A549 (cell line): ENCODE data around the gene OTUD7B. TPM values are rescaled to one million over a fixed set of nuclear protein-coding genes. Genes with fewer than 3 reads are reported as not detected.

ENCODE experiments used
- ATAC-seq, 2 experiments: fragments of 200-7000 bp in 1 of 2; fragments of >200 bp in 1 of 2; cut with Nextera tagmentation in 1 of 2; cut with Tn5 transposase in 1 of 2; 3 replicates each; pipeline versions ENCODE4 v1.8.0 to v1.9.1; 2018 to 2020; ENCODE audit warnings: mild to moderate bottlenecking in 1 of 2, moderate library complexity in 1 of 2
- CTCF ChIA-PET: fragments of 300-600 bp; sonication (Branson Sonifier 250); formaldehyde crosslinking; extraction: SDS; loops from one replicate; lab custom pipeline; 2021; ENCODE audit warnings: antibody characterized with exemption, inconsistent platforms; lab: Yijun Ruan, JAX
- POLR2A ChIA-PET: fragments of 350-600 bp; formaldehyde crosslinking; extraction: SDS; loops from one replicate; lab custom pipeline; 2021; ENCODE audit warnings: antibody characterized with exemption, inconsistent platforms; lab: Yijun Ruan, JAX
- DNase-seq, 2 experiments: peaks; one replicate each; pipeline versions ENCODE4 v3.0.0 to v3.0.0-alpha.2; 2011 to 2016; ENCODE audit warnings: low read depth in 1 of 2, low spot score in 1 of 2
- FAIRE-seq: peaks from 2 replicates; lab custom pipeline; 2011; peaks lifted over from hg19 to GRCh38; lab: Jason Lieb, UNC
- H3K27ac ChIP-seq, 2 experiments: fragments of >200 bp; sonication (Bioruptor Twin); formaldehyde crosslinking; 3 replicates each; pipeline ENCODE4 v1.5.1; 2016 to 2017
- H3K4me1 ChIP-seq: fragments of >200 bp; sonication (Bioruptor Twin); formaldehyde crosslinking; 3 replicates; pipeline ENCODE4 v1.6.1; 2016
- H3K4me2 ChIP-seq: fragments of >200 bp; sonication (Bioruptor Twin); formaldehyde crosslinking; 3 replicates; pipeline ENCODE4 v1.6.1; 2016
- H3K4me3 ChIP-seq: fragments of >200 bp; sonication (Bioruptor Twin); formaldehyde crosslinking; 3 replicates; pipeline ENCODE4 v1.5.1; 2016
- H3K9me3 ChIP-seq: fragments of >200 bp; sonication (Bioruptor Twin); formaldehyde crosslinking; 3 replicates; pipeline ENCODE4 v1.6.1; 2016
- BCL3 ChIP-seq: fragments of >200 bp; sonication (Bioruptor Twin); formaldehyde crosslinking; IDR thresholded peaks from 3 replicates; pipeline ENCODE4 v1.6.1; 2016
- CBX2 ChIP-seq: fragments of 200-600 bp; sonication (generic); IDR thresholded peaks from 2 replicates; pipeline ENCODE4 v1.6.1; 2016; ENCODE audit warnings: low read depth, mild to moderate bottlenecking, borderline replicate concordance
- CBX8 ChIP-seq: fragments of 200-600 bp; sonication (generic); IDR thresholded peaks from 2 replicates; pipeline ENCODE4 v1.6.1; 2016
- CHD4 ChIP-seq: fragments of 200-600 bp; sonication (generic); IDR thresholded peaks from 2 replicates; pipeline ENCODE4 v1.6.1; 2016; ENCODE audit warnings: antibody characterized with exemption, mild to moderate bottlenecking, borderline replicate concordance
- FOSL2 ChIP-seq, 2 experiments: fragments of 450-650 bp in 1 of 2; fragments of >200 bp in 1 of 2; sonication (Bioruptor Twin) in 1 of 2; formaldehyde crosslinking; IDR thresholded peaks; 2 replicates each; pipeline versions ENCODE4 v1.5.0 to v1.6.1; 2016 to 2020; ENCODE audit warnings: mild to moderate bottlenecking in 1 of 2, moderate library complexity in 1 of 2
- GATA3 ChIP-seq: IDR thresholded peaks from 2 replicates; pipeline ENCODE4 v1.6.1; 2012; ENCODE audit warnings: borderline replicate concordance
- HDAC2 ChIP-seq: fragments of 200-600 bp; sonication (generic); IDR thresholded peaks from 2 replicates; pipeline ENCODE4 v1.6.1; 2016
- HOXB13 ChIP-seq: fragments of 250-450 bp; sonication (Bioruptor Pico); IDR thresholded peaks from 2 replicates; pipeline ENCODE4 v1.5.0; 2020; ENCODE audit warnings: low read depth, mild to moderate bottlenecking, moderate library complexity
- JUN ChIP-seq, 2 experiments: fragments of >200 bp; sonication (Bioruptor Twin); formaldehyde crosslinking; IDR thresholded peaks; 2 replicates in 1 of 2; 3 replicates in 1 of 2; pipeline ENCODE4 v1.6.1; 2016 to 2017
- JUNB ChIP-seq: fragments of >200 bp; sonication (Bioruptor Twin); formaldehyde crosslinking; IDR thresholded peaks from 2 replicates; pipeline ENCODE4 v1.6.1; 2016
- MYC ChIP-seq: IDR thresholded peaks from 2 replicates; pipeline ENCODE4 v1.6.1; 2012; ENCODE audit warnings: mild to moderate bottlenecking, inconsistent platforms, low read length, improper control_type of control experiment, borderline replicate concordance
- NR3C1 ChIP-seq: fragments of >200 bp; sonication (Bioruptor Twin); formaldehyde crosslinking; IDR thresholded peaks from 3 replicates; pipeline ENCODE4 v1.6.1; 2017
- RAD21 ChIP-seq, 2 experiments: fragments of >200 bp in 1 of 2; sonication (Bioruptor Twin) in 1 of 2; formaldehyde crosslinking in 1 of 2; IDR thresholded peaks in 1 of 2; conservative IDR thresholded peaks in 1 of 2; 2 replicates in 1 of 2; 3 replicates in 1 of 2; pipeline ENCODE4 v1.6.1; 2012 to 2018; ENCODE audit warnings: inconsistent platforms in 1 of 2
- RARB ChIP-seq: fragments of 250-450 bp; sonication (Bioruptor Pico); IDR thresholded peaks from 2 replicates; pipeline ENCODE4 v1.8.0; 2021; ENCODE audit warnings: mild to moderate bottlenecking, moderate library complexity
- RFX5 ChIP-seq: fragments of 450-650 bp; IDR thresholded peaks from 2 replicates; pipeline ENCODE4 v1.7.1; 2014; ENCODE audit warnings: antibody characterized with exemption, mild to moderate bottlenecking, moderate library complexity
- RNF2 ChIP-seq: fragments of 200-600 bp; sonication (generic); IDR thresholded peaks from 2 replicates; pipeline ENCODE4 v1.6.1; 2016; ENCODE audit warnings: low read depth, mild to moderate bottlenecking, antibody characterized with exemption, moderate library complexity, borderline replicate concordance
- SREBF2 ChIP-seq: fragments of 450-650 bp; IDR thresholded peaks from 2 replicates; pipeline ENCODE4 v1.6.1; 2014; ENCODE audit warnings: mild to moderate bottlenecking, moderate library complexity
- TP53 ChIP-seq: fragments of 250-450 bp; sonication (Bioruptor Pico); IDR thresholded peaks from 2 replicates; pipeline ENCODE4 v1.5.0; 2021; ENCODE audit warnings: mild to moderate bottlenecking, moderate library complexity
- ZC3H11A ChIP-seq: fragments of 450-650 bp; IDR thresholded peaks from 2 replicates; pipeline ENCODE4 v1.6.1; 2014; ENCODE audit warnings: antibody characterized with exemption, mild to moderate bottlenecking
- ZNF302 ChIP-seq: fragments of 250-450 bp; sonication (Bioruptor Pico); IDR thresholded peaks from 2 replicates; pipeline ENCODE4 v1.9.0; 2021; ENCODE audit warnings: inconsistent platforms, mild to moderate bottlenecking, moderate library complexity
- WGBS: methylation state at CpG from one replicate; pipeline ENCODE4 v1.1.6; 2017; ENCODE audit errors: missing lambda C conversion rate; 5-methylcytosine and 5-hydroxymethylcytosine counted together
- polyA plus RNA-seq, 4 experiments: library from polyadenylated mRNA; depleted of rRNA in 3 of 4; stranded (reverse); fragments of >200 nt; fragmentation: RNase III in 1 of 4; extraction: RNeasy Plus Mini Kit Qiagen cat#74134 plus additional on column Dnase treatment in 1 of 4; gene quantifications; 2 replicates in 3 of 4; 3 replicates in 1 of 4; pipeline ENCODE4 v1.2.3, GENCODE V29; 2011 to 2017
- TF ChIP-seq, protein P1 (sequence below): IDR thresholded peaks from 2 replicates; pipeline ENCODE4 v1.6.1; 2012
- TF ChIP-seq, protein P2 (sequence below): IDR thresholded peaks from 2 replicates; pipeline ENCODE4 v1.6.1; 2012; ENCODE audit warnings: low read depth, borderline replicate concordance
- TF ChIP-seq, protein P3 (sequence below): fragments of >200 bp; sonication (Bioruptor Twin); formaldehyde crosslinking; IDR thresholded peaks from 2 replicates; pipeline ENCODE4 v1.6.1; 2016

Gene OTUD7B
- polyA plus RNA-seq, 2 of the 4 experiments (the other 2 are of a cell fraction) = 8.0 to 12.1 TPM

DNA sequence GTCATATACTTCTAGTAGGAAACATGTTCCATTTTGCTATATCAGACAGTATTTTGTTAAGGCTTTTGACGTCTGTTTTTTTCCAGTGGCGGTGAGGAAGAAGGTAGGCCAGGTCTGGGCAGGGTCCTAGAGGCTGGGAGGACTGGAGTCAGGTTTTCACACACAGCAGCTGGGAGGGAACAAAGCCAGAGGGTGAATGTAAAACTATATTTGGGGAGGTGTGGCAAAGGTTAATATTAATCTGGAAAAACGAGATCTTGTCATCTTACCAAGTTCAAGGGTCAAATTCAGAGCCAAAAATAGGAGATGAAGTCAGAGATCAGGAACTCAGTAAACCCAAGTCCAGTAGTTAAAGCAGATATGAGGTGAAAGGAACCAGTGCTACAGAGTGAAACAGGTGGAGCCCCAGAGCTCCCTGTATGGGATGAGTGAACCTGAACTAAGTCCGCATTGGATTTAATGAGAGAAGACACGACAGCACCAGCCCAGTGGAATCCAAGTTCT is 10.7 kb upstream of the OTUD7B start:
- TF ChIP-seq MYC (no peak), CBX8 (no peak), ZNF302 (CRISPR knock-in tag) (no peak), FOSL2 (IDR thresholded peaks at IDR 0.05) (no peak), FOSL2 (CRISPR knock-in tag; IDR thresholded peaks at IDR 0.05) (no peak)
- TF ChIP-seq, all 56 proteins: peak for 0
- no peak overlapping the region for H3K4me3 ChIP-seq
- CTCF ChIA-PET = interaction anchor here (1.2 to 1.7 kb wide), 2 partner anchors 13 to 166 kb away, joined by 3 to 4 read pairs; no protein-coding TSS in a partner anchor
- FAIRE-seq (no peak), DNase-seq (peak in 1 of 2 experiments; percentile 49), ATAC-seq (peak in 1 of 2 experiments; percentile 58; a peak in 3 of 6 replicates)
- peaks cover 15% of the 10 kb centered on the region for H3K4me1 ChIP-seq
- peak overlapping the region in 1 of 2 experiments; percentile 42; a peak in 2 of 6 replicates for H3K27ac ChIP-seq
- peak overlapping the region; percentile 58 for H3K4me2 ChIP-seq
- WGBS = 52% methylated on average over 5 of the region's 5 CpGs
- H3K9me3 ChIP-seq = no peaks in the 10 kb centered on the region
- POLR2A ChIA-PET = no interaction called here

- no peak for DNase-seq
These were observed 10.2 kb upstream of the OTUD7B start for GRCh38 chr1:150020711-150021110.

DNA sequence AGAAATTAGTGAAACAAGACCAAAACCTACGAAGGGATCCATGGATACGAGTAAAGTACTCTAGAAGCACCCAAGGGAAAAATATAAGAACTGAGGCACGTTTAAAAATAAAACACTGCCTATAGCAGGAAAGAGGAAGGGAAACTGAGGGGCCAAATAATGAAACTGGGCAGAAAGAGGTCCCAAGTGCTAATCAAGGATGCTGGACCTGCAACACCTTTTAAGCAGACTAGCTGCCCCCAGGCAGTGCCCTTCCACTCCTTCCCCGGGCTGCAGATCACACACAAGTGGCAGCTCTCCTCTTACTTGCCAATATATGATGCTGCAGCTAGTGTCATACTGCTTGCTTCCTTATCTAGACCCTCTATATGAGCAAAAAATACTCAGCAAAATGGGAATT is 7.6 kb upstream of the OTUD7B start:
- no peak for DNase-seq
- peaks cover 15% of the 10 kb centered on the region for H3K4me1 ChIP-seq
- no peak overlapping the region for H3K27ac ChIP-seq
- no peak for ATAC-seq
- H3K9me3 ChIP-seq = no peaks in the 10 kb centered on the region
- CTCF ChIA-PET = interaction anchor here (0.6 to 2.8 kb wide), 5 partner anchors 8 to 130 kb away, joined by 3 to 9 read pairs (median 4); partner anchors contain the start of gene OTUD7B
- FAIRE-seq = no peak
- WGBS = 80% methylated on average over 4 of the region's 4 CpGs
- TF ChIP-seq RAD21 (conservative IDR thresholded peaks at IDR 0.05 in 1 of 2, IDR thresholded peaks at IDR 0.05 in 1 of 2) = no peak
- no peak for TF ChIP-seq SREBF2
- no peak overlapping the region for H3K4me2 ChIP-seq
- H3K4me3 ChIP-seq = no peak overlapping the region
- POLR2A ChIA-PET = no interaction called here

More at GRCh38 chr1:150020711-150021110, 10.2 kb upstream of the OTUD7B start:
- H3K9me3 ChIP-seq = no peaks in the 10 kb centered on the region
- H3K4me3 ChIP-seq = no peak overlapping the region
- no peak for ATAC-seq
- WGBS = 84% methylated on average over 2 of the region's 2 CpGs
- H3K4me1 ChIP-seq = peaks cover 15% of the 10 kb centered on the region
- CTCF ChIA-PET = interaction anchor here (1.2 to 2.8 kb wide), 4 partner anchors 10 to 167 kb away, joined by 3 to 9 read pairs (median 5); partner anchors contain the start of gene OTUD7B
- POLR2A ChIA-PET = no interaction called here
- H3K4me2 ChIP-seq = peak overlapping the region; percentile 58
- FAIRE-seq = no peak
- H3K27ac ChIP-seq = 0 out of 6 replicates have a peak overlapping the region, but pooled peaks of 1 of the 2 experiments have one; percentile 42
- no peak for TF ChIP-seq RNF2
- TF ChIP-seq, protein P1, sequence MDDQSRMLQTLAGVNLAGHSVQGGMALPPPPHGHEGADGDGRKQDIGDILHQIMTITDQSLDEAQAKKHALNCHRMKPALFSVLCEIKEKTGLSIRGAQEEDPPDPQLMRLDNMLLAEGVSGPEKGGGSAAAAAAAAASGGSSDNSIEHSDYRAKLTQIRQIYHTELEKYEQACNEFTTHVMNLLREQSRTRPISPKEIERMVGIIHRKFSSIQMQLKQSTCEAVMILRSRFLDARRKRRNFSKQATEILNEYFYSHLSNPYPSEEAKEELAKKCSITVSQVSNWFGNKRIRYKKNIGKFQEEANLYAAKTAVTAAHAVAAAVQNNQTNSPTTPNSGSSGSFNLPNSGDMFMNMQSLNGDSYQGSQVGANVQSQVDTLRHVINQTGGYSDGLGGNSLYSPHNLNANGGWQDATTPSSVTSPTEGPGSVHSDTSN = no peak

DNA sequence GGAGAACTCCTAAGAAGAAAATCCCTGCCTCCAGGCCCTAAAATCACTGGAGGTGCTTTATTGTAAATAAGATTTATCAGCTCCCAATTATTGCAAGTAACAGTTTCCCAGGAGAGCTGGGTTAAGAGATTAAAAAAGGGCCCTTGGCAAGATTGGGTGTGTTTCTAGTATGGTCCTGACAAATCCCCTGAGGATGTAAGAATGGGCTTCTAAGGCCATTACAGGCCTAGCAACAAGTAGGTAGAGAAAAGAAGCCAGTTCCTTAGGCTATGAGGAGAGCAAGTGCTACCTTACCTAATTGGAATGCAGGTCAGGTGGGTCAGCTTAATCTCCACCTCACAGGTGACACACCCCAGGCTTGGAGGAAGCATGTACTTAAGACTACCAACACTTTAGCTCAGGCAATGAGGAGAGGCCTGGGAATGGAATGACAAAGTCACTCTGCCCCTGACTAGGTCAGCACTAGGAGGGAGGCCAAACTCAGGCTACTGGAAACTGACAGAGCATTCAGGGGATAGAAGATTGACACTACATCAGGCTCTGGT is 6.8 kb upstream of the OTUD7B start:
- ChIA-PET CTCF (interaction anchor here (0.5 to 1.2 kb wide), 2 partner anchors 56 to 209 kb away, joined by 3 to 4 read pairs; no protein-coding TSS in a partner anchor), POLR2A (no interaction called here)
- no peaks in the 10 kb centered on the region for H3K9me3 ChIP-seq
- no peak for FAIRE-seq
- ATAC-seq = no peak
- H3K4me1 ChIP-seq = peaks cover 15% of the 10 kb centered on the region
- no peak for TF ChIP-seq GATA3
- TF ChIP-seq RARB (CRISPR knock-in tag) = no peak
- no peak for TF ChIP-seq CHD4
- no peak for TF ChIP-seq NR3C1
- TF ChIP-seq HOXB13 (CRISPR knock-in tag) = no peak
- TF ChIP-seq JUN (IDR thresholded peaks at IDR 0.05) = no peak
- no peak for TF ChIP-seq JUNB
- TF ChIP-seq, protein P2, sequence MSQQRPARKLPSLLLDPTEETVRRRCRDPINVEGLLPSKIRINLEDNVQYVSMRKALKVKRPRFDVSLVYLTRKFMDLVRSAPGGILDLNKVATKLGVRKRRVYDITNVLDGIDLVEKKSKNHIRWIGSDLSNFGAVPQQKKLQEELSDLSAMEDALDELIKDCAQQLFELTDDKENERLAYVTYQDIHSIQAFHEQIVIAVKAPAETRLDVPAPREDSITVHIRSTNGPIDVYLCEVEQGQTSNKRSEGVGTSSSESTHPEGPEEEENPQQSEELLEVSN = no peak
- TF ChIP-seq CBX2 = no peak
- TF ChIP-seq, protein P3, sequence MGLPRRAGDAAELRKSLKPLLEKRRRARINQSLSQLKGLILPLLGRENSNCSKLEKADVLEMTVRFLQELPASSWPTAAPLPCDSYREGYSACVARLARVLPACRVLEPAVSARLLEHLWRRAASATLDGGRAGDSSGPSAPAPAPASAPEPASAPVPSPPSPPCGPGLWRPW = no peak
- no peak for TF ChIP-seq RFX5
- no peak for TF ChIP-seq ZC3H11A
- TF ChIP-seq BCL3 = no peak
- no peak for TF ChIP-seq HDAC2
- TF ChIP-seq TP53 (CRISPR knock-in tag) = no peak
- H3K27ac ChIP-seq = no peak overlapping the region
- H3K4me3 ChIP-seq = no peak overlapping the region
- DNase-seq = no peak
- no peak overlapping the region for H3K4me2 ChIP-seq
